GM23248 (cell line): ENCODE results near the gene PITPNM2. TPM values are rescaled to one million over a fixed set of nuclear protein-coding genes. Genes with fewer than 3 reads are reported as not detected.

ENCODE experiments used
- DNase-seq: peaks from one replicate; pipeline ENCODE4 v3.0.0-alpha.2; 2015
- H2AFZ ChIP-seq: fragments of 200-600 bp; sonication (generic); 2 replicates; pipeline ENCODE4 v1.6.1; 2016; ENCODE audit warnings: antibody characterized with exemption
- H3F3A ChIP-seq: fragments of 200-600 bp; sonication (generic); 2 replicates; pipeline ENCODE4 v1.6.1; 2016; ENCODE audit warnings: mild to moderate bottlenecking, antibody characterized with exemption, mixed run types; ENCODE audit not compliant: insufficient read depth
- H3K27ac ChIP-seq: fragments of 200-600 bp; sonication (generic); 2 replicates; pipeline ENCODE4 v1.5.1; 2016; ENCODE audit warnings: mild to moderate bottlenecking
- H3K27me3 ChIP-seq: fragments of 200-600 bp; sonication (generic); replicated peaks from 2 replicates; pipeline ENCODE4 v1.6.1; 2016; ENCODE audit warnings: mild to moderate bottlenecking; ENCODE audit not compliant: insufficient read depth
- H3K36me3 ChIP-seq: fragments of 200-600 bp; sonication (generic); 2 replicates; pipeline ENCODE4 v1.6.1; 2016; ENCODE audit warnings: low read depth, mild to moderate bottlenecking
- H3K4me1 ChIP-seq: fragments of 200-600 bp; sonication (generic); 2 replicates; pipeline ENCODE4 v1.6.1; 2016; ENCODE audit warnings: mild to moderate bottlenecking; ENCODE audit not compliant: insufficient read depth
- H3K4me2 ChIP-seq: fragments of 200-600 bp; sonication (generic); one replicate; pipeline ENCODE4 v1.6.1; 2016; ENCODE audit warnings: mild to moderate bottlenecking; ENCODE audit not compliant: unreplicated experiment
- H3K4me3 ChIP-seq: fragments of 200-600 bp; sonication (generic); 2 replicates; pipeline ENCODE4 v1.5.1; 2016; ENCODE audit warnings: mild to moderate bottlenecking
- H3K79me2 ChIP-seq: fragments of 200-600 bp; sonication (generic); 2 replicates; pipeline ENCODE4 v1.6.1; 2016; ENCODE audit warnings: mild to moderate bottlenecking; ENCODE audit not compliant: insufficient read depth
- H3K9ac ChIP-seq: fragments of 200-600 bp; sonication (generic); 2 replicates; pipeline ENCODE4 v1.6.1; 2016; ENCODE audit warnings: mild to moderate bottlenecking
- H3K9me2 ChIP-seq: fragments of 200-600 bp; sonication (generic); 2 replicates; pipeline ENCODE4 v1.6.1; 2016; ENCODE audit warnings: mixed run types, mild to moderate bottlenecking, moderate library complexity; ENCODE audit not compliant: insufficient read depth
- H3K9me3 ChIP-seq: fragments of 200-600 bp; sonication (generic); one replicate; pipeline ENCODE4 v1.6.1; 2017; ENCODE audit warnings: low read depth
- H4K20me1 ChIP-seq: fragments of 200-600 bp; sonication (generic); 2 replicates; pipeline ENCODE4 v1.6.0; 2016; ENCODE audit not compliant: insufficient read depth
- EZH2 ChIP-seq: fragments of 200-600 bp; sonication (generic); IDR thresholded peaks from 2 replicates; pipeline ENCODE4 v1.6.1; 2018; ENCODE audit warnings: antibody characterized with exemption, mild to moderate bottlenecking; ENCODE audit not compliant: insufficient read depth, poor library complexity, severe bottlenecking
- EZH2phosphoT487 ChIP-seq: fragments of 200-600 bp; sonication (generic); IDR thresholded peaks from 2 replicates; pipeline ENCODE4 v1.6.1; 2018; ENCODE audit warnings: antibody characterized with exemption, moderate library complexity, mild to moderate bottlenecking, low read depth; ENCODE audit not compliant: insufficient read depth
- WGBS, 2 experiments: methylation state at CpG; one replicate each; pipeline ENCODE4 v1.1.6; 2015 to 2017; ENCODE audit warnings: low lambda C conversion rate in 2 of 2, low coverage in 1 of 2; ENCODE audit errors: missing lambda C conversion rate in 2 of 2; 5-methylcytosine and 5-hydroxymethylcytosine counted together
- in situ Hi-C: fragments of 300-500 bp; cut with MboI; formaldehyde crosslinking; loops from 2 replicates; pipeline ENCODE4 v1.15.0; 2020
- polyA plus RNA-seq: library from polyadenylated mRNA; unstranded; fragments of >200 nt; fragmentation: Nextera tagmentation; extraction: Ambion mirVana; gene quantifications from 2 replicates; pipeline ENCODE4 v1.2.1, GENCODE V29; 2016
- total RNA-seq: library from RNA; depleted of rRNA; stranded (reverse); fragments of >200 nt; shearing (Covaris generic); gene quantifications from 2 replicates; pipeline ENCODE4 v1.2.3, GENCODE V29; 2014

PITPNM2 gene
- total and polyA plus RNA-seq, 2 experiments from 2014 or later, result 0.63 to 2.1 TPM

GRCh38 chr12:123135688-123136087 is 15.2 kb downstream of the PITPNM2 start:
- H4K20me1 ChIP-seq, result no peaks in the 10 kb centered on the region
- H3K9ac ChIP-seq, result no peak overlapping the region
- H3K4me1 ChIP-seq, result peaks cover 17% of the 10 kb centered on the region
- WGBS, 2 experiments, result 74 to 95% methylated on average over 6 to 8 of the region's 8 CpGs
- in situ Hi-C loops, result no loop called here
- peaks cover 5% of the 10 kb centered on the region; the same call in 1 of the 2 replicates for H3K36me3 ChIP-seq
- H3K9me2 ChIP-seq, result no peaks in the 10 kb centered on the region
- H3K9me3 ChIP-seq, result no peaks in the 10 kb centered on the region
- TF ChIP-seq EZH2, result no peak
- TF ChIP-seq EZH2phosphoT487, result no peak
- H3K4me2 ChIP-seq, result no peak overlapping the region
- DNase-seq, result no peak
- H3F3A ChIP-seq, result no peaks in the 10 kb centered on the region
- no peak overlapping the region for H2AFZ ChIP-seq
- H3K79me2 ChIP-seq, result peaks cover 8% of the 10 kb centered on the region
- no peak overlapping the region for H3K27ac ChIP-seq
- H3K4me3 ChIP-seq, result no peak overlapping the region
- no peaks in the 10 kb centered on the region for H3K27me3 ChIP-seq

- no peaks in the 10 kb centered on the region for H3K9me2 ChIP-seq
- H3K27me3 ChIP-seq, result no peaks in the 10 kb centered on the region
- no peak overlapping the region for H3K4me2 ChIP-seq
- no peak overlapping the region for H3K9ac ChIP-seq
- in situ Hi-C loops, result no loop called here
- TF ChIP-seq EZH2phosphoT487 (no peak), EZH2 (no peak)
- H3K79me2 ChIP-seq, result peaks cover 6% of the 10 kb centered on the region
- H3K9me3 ChIP-seq, result no peaks in the 10 kb centered on the region
- WGBS, 2 experiments, result 95 to 96% methylated on average over 6 of the region's 6 CpGs
- H3K4me1 ChIP-seq, result peaks cover 9% of the 10 kb centered on the region
- DNase-seq, result no peak
- H3F3A ChIP-seq, result no peaks in the 10 kb centered on the region
- H3K27ac ChIP-seq, result no peak overlapping the region
- no peak overlapping the region for H2AFZ ChIP-seq
- H4K20me1 ChIP-seq, result no peaks in the 10 kb centered on the region
- H3K4me3 ChIP-seq, result no peak overlapping the region
- peaks cover 5% of the 10 kb centered on the region; the same call in 1 of the 2 replicates for H3K36me3 ChIP-seq
These were observed 16.1 kb downstream of the PITPNM2 start for GRCh38 chr12:123134826-123135225.

GRCh38 chr12:123134271-123134671 is 16.6 kb downstream of the PITPNM2 start:
- Histone ChIP-seq H3K4me3 (no peak overlapping the region), H3K4me2 (no peak overlapping the region), H3K27me3 (no peaks in the 10 kb centered on the region), H3F3A (no peaks in the 10 kb centered on the region), H3K79me2 (peaks cover 6% of the 10 kb centered on the region; the same call in 1 of the 2 replicates), H3K4me1 (peaks cover 5% of the 10 kb centered on the region; the same call in 1 of the 2 replicates), H2AFZ (no peak overlapping the region), H3K9ac (no peak overlapping the region), H3K9me3 (no peaks in the 10 kb centered on the region), H3K27ac (no peak overlapping the region), H3K9me2 (no peaks in the 10 kb centered on the region), H3K36me3 (peaks cover 5% of the 10 kb centered on the region; the same call in 1 of the 2 replicates), H4K20me1 (no peaks in the 10 kb centered on the region)
- in situ Hi-C loops, result no loop called here
- DNase-seq, result no peak
- TF ChIP-seq EZH2phosphoT487 (no peak), EZH2 (no peak)
- WGBS, 2 experiments, result 95 to 96% methylated on average over 9 of the region's 9 CpGs

DNA sequence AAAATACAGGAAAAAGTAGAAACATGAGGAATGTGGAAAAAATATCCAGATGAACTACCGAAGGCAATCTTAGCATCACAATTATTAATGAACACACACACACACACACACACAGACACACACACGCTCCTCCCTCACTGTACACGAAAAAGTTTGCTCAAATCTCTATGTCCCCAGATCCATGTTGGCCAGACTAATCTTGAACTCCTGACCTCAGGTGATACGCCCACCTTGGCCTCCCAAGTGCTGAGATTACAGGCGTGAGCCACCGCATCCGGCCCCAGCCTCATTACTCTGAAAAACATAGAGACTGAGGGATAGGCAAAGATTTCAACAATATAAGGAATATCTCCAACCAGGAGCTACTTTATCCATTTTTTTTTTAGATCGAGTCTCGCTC is 17.2 kb downstream of the PITPNM2 start:
- 97% methylated on average over 9 of the region's 9 CpGs for WGBS, 2 experiments
- Histone ChIP-seq H3K9me3 (no peaks in the 10 kb centered on the region), H2AFZ (no peak overlapping the region), H3K79me2 (peaks cover 6% of the 10 kb centered on the region; the same call in 1 of the 2 replicates), H3K9ac (no peak overlapping the region), H3F3A (no peaks in the 10 kb centered on the region), H3K4me1 (peaks cover 5% of the 10 kb centered on the region; the same call in 1 of the 2 replicates), H4K20me1 (no peaks in the 10 kb centered on the region), H3K27me3 (no peaks in the 10 kb centered on the region), H3K9me2 (no peaks in the 10 kb centered on the region), H3K36me3 (peaks cover 5% of the 10 kb centered on the region; the same call in 1 of the 2 replicates), H3K27ac (no peak overlapping the region), H3K4me2 (no peak overlapping the region), H3K4me3 (no peak overlapping the region)
- no peak for DNase-seq
- no peak for TF ChIP-seq EZH2phosphoT487
- TF ChIP-seq EZH2, result no peak
- in situ Hi-C loops, result no loop called here
